Cardiac fibroblast (primary cell): ENCODE measurements around the gene SLC38A6.

Experiments
- DNase-seq, 2 donors: peaks; one replicate each; pipeline versions ENCODE4 v3.0.0 to v3.0.0-alpha.2; 2010; ENCODE audit warnings: low read depth in 2 of 2
- H3K4me3 ChIP-seq, 2 donors: replicated peaks in 1 of 2; 1 replicate in 1 of 2; 2 replicates in 1 of 2; pipeline ENCODE4 v1.5.1; 2011; ENCODE audit warnings: low read depth in 2 of 2, low read length in 2 of 2, mild to moderate bottlenecking in 2 of 2, moderate library complexity in 1 of 2
- TF ChIP-seq, protein P1 (sequence below): IDR thresholded peaks from one replicate; pipeline ENCODE4 v1.5.1; 2011; ENCODE audit warnings: low read depth, mild to moderate bottlenecking, low read length, inconsistent platforms

Gene SLC38A6

DNA sequence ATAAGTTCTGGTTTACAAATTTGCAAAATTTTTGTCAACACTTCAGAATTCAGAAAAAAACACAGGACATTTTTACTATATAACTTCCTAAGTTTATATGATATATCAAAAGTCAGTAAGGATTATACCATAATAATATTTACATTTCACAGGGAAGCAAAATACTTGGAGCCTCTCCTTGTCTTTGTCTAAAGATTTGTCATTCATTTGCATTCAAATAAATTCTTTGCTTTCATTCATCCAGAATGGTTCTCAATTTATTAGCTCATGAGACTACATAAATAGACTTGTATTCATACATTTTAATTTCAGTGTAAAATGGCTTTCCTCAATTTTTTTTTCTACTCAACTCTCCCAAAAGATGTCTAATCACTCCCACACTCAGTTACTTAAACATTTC is 96.4 kb downstream of the SLC38A6 start:
- no peak for DNase-seq
- TF ChIP-seq, protein P1, sequence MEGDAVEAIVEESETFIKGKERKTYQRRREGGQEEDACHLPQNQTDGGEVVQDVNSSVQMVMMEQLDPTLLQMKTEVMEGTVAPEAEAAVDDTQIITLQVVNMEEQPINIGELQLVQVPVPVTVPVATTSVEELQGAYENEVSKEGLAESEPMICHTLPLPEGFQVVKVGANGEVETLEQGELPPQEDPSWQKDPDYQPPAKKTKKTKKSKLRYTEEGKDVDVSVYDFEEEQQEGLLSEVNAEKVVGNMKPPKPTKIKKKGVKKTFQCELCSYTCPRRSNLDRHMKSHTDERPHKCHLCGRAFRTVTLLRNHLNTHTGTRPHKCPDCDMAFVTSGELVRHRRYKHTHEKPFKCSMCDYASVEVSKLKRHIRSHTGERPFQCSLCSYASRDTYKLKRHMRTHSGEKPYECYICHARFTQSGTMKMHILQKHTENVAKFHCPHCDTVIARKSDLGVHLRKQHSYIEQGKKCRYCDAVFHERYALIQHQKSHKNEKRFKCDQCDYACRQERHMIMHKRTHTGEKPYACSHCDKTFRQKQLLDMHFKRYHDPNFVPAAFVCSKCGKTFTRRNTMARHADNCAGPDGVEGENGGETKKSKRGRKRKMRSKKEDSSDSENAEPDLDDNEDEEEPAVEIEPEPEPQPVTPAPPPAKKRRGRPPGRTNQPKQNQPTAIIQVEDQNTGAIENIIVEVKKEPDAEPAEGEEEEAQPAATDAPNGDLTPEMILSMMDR = no peak
- no peak overlapping the region for H3K4me3 ChIP-seq

DNA sequence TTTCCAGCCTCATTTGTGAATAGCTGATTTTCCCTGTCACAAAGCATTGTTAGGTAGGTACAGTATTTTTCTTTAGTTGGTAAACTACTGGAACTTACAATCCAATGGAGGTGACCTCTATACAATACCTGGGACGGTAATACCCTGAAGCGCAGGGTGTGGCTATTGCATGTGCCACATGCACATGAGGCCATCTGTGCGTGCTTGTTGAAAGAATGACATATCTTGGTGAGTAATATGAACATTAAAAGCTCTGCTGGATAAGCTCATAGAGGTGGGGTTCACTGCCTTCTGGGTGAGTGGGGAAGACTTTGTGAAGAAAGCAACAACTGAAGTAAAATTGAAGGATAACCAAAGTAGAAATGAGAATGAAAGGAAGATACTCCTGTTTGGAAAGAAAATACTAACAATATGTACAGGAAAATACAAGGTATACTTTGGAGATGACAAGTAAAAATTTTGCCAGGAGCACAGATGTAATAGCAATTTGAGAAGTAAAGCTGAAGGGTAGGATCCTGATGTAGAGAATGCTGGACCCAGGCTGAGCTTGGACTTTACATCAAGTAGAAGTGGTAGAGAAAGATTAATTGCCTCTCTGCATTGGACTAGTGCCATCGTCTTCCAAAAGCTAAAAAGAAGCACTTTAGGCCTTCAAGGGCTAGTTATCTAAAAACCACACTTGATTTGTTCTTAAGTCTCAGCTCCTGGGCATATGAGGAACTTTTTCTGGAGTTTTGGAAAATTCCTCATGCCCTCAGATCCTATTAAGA is 97.1 kb downstream of the SLC38A6 start:
- DNase-seq = peak in 1 of 2 donors; percentile 36
- TF ChIP-seq, protein P1 = no peak
- no peak overlapping the region for H3K4me3 ChIP-seq

DNA sequence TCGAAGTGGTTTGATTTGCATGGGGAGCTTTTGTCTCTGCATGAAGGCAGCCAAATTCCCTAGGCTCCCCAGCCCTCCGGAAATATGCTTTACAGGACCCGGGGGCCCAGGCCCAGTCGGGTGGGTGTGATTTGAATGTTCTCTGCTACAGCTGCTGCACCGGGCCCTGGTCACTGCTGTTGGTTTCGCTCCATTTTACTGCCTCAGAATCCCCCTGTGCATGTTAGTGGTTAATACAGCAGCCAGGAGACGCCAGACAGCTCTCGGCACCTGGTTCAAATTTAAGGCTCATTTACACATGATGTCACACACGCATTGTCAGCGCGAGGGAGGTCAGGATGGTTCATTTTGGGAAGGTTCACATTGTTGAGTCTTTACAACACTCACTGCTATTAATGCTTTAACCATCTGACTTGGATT is 99.6 kb downstream of the SLC38A6 start:
- TF ChIP-seq, protein P1 = no peak
- H3K4me3 ChIP-seq = no peak overlapping the region
- DNase-seq = peak in 1 of 2 donors; percentile 30

DNA sequence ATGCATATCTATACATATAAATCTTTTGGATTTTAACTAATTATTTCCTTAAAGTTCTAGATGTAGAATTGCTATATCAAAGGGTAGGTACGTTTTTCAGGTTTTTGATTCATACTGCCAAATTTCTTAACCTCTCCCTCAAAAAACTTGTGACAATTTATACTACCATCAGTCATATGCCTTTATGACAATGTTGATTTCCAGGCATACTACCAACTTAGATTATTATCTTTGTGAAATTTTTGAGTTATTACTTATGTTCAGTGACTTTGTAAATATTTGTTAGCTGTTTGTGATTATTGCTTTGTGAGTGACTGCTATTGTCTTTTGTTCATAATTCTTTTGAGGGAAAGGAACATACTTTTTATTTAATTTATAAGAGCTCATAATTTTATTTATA is 107.0 kb downstream of the SLC38A6 start:
- TF ChIP-seq, protein P1 = no peak
- H3K4me3 ChIP-seq = no peak overlapping the region
- no peak for DNase-seq

DNA sequence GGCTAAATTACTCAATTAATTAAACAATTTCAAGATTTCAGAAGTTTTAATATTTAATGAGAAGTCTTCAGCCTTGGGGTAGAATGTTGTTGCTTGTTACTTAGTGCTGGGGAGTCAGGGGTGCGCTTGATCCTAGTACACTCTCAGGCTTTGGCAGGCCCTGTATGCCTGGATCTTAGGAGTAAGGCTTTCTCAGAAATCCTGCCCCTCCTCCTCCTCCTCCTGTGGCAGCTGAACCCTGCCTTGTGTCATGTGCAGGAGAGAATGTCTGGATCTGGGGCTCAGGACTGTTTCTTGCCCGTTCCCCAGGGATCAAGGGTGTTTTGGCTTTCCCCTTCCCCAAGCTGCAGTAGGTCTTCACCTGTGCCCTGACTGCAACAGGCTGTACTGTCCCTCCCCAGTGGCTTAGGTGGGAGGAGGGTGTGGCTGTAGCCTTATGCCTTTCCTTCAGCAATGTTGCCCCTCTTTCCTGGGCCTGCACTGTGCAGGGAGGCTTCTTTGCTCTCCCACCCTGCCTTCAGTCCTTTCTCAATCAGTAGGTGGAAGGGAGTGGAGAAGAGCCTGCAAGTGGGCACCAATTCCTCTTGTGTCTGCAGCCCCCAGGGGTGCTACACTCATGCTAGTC is 108.2 kb downstream of the SLC38A6 start:
- DNase-seq = no peak
- H3K4me3 ChIP-seq = no peak overlapping the region
- TF ChIP-seq, protein P1 = no peak

DNA sequence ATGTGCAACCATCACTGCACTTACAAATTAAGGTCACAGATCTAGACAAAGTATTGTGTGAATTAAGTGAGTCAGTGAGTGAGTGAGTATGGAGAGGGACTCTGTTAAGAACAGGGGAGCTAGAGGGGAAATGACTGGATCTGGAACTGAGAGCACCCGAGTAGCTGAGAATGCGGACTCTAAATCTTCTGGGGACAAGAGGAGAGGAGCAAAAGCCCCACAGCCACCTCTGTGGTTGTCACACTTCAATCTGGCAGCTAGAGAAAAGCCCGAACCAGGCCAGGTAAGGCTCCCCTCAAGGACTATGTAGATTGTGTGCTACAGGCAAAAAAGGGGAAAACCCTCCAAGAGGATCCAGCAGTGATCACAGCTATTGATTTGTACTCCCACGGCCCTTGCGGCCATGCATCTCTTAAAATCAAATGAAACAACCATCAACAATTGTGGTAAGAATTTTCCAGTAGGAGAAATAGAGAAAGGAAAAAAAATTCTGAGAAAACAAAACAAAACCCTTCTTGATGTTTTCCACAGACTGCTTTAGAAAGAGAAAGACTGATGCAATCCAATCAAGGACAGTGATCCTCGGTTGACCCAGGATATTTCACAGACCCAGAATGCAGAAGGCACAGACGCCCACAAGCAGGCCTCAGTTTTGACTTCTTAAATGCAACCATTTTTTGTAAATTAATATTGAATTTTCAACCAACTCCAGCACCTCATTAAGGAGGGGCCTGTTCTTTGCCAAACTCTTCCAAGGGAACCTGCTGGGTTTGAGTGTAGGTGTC is 109.6 kb downstream of the SLC38A6 start:
- DNase-seq = no peak
- TF ChIP-seq, protein P1 = no peak
- H3K4me3 ChIP-seq = no peak overlapping the region
